HepG2 (cell line): ENCODE data around the gene RMI2. TPM values are rescaled to one million over a fixed set of nuclear protein-coding genes. Genes with fewer than 3 reads are reported as not detected.

ENCODE experiments used
- ATF7 ChIP-seq, 2 experiments: fragments of 450-650 bp in 1 of 2; sonication (generic) in 1 of 2; formaldehyde crosslinking in 1 of 2; IDR thresholded peaks; 2 replicates each; pipeline versions ENCODE4 v1.4.0 to v1.6.1; 2016 to 2020; ENCODE audit warnings: antibody characterized with exemption in 1 of 2, mild to moderate bottlenecking in 1 of 2, missing genetic modification reagents in 1 of 2
- CBX2 ChIP-seq, 2 experiments: fragments of 200-600 bp in 1 of 2; sonication (generic); formaldehyde crosslinking in 1 of 2; IDR thresholded peaks; 2 replicates each; pipeline versions ENCODE4 v1.7.0 to v1.8.1; 2018 to 2022; ENCODE audit warnings: low read depth in 2 of 2, low read length in 1 of 2, mild to moderate bottlenecking in 1 of 2, missing genetic modification reagents in 1 of 2
- ERF ChIP-seq: IDR thresholded peaks from 2 replicates; pipeline ENCODE4 v1.6.1; 2018; ENCODE audit warnings: missing biosample characterization, missing genetic modification reagents
- FOXA1 ChIP-seq, 2 experiments: fragments of 450-650 bp in 1 of 2; sonication (generic) in 1 of 2; formaldehyde crosslinking in 1 of 2; IDR thresholded peaks; 2 replicates each; pipeline versions ENCODE4 v1.4.0 to v1.6.1; 2016 to 2020; ENCODE audit warnings: missing genetic modification reagents in 1 of 2
- HDAC1 ChIP-seq: sonication (generic); formaldehyde crosslinking; IDR thresholded peaks from 2 replicates; pipeline ENCODE4 v1.5.1; 2020; ENCODE audit warnings: mild to moderate bottlenecking, missing genetic modification reagents
- HNRNPUL1 ChIP-seq: fragments of 200-400 bp; formaldehyde crosslinking; IDR thresholded peaks from 2 replicates; pipeline ENCODE4 v1.6.1; 2017; ENCODE audit warnings: low read depth, mild to moderate bottlenecking, low read length, moderate library complexity
- MBNL3 ChIP-seq: fragments of 250-450 bp; sonication (Bioruptor Pico); conservative IDR thresholded peaks from 2 replicates; pipeline ENCODE4 v1.8.0; 2022; ENCODE audit warnings: mild to moderate bottlenecking, inconsistent platforms
- PHF5A ChIP-seq: IDR thresholded peaks from one replicate; pipeline ENCODE4 v1.6.1; 2018; ENCODE audit warnings: low read depth, missing genetic modification reagents; ENCODE audit not compliant: unreplicated experiment
- SIX4 ChIP-seq: sonication (generic); formaldehyde crosslinking; IDR thresholded peaks from 2 replicates; pipeline ENCODE4 v1.4.0; 2020; ENCODE audit warnings: missing genetic modification reagents
- SP2 ChIP-seq: sonication (generic); formaldehyde crosslinking; IDR thresholded peaks from 2 replicates; pipeline ENCODE4 v1.5.1; 2020; ENCODE audit warnings: mild to moderate bottlenecking, missing genetic modification reagents
- STAG1 ChIP-seq: sonication (generic); formaldehyde crosslinking; IDR thresholded peaks from 2 replicates; pipeline ENCODE4 v1.4.0; 2020; ENCODE audit warnings: missing genetic modification reagents
- TCF12 ChIP-seq, 2 experiments: fragments of 450-650 bp in 1 of 2; sonication (generic) in 1 of 2; formaldehyde crosslinking in 1 of 2; IDR thresholded peaks; 2 replicates each; pipeline versions ENCODE4 v1.6.1 to v1.8.0; 2017 to 2022; ENCODE audit warnings: antibody characterized with exemption in 1 of 2, mild to moderate bottlenecking in 1 of 2, missing genetic modification reagents in 1 of 2, moderate library complexity in 1 of 2
- ZBTB1 ChIP-seq: sonication (generic); formaldehyde crosslinking; IDR thresholded peaks from 2 replicates; pipeline ENCODE4 v1.4.0; 2020; ENCODE audit warnings: missing genetic modification reagents, borderline replicate concordance
- ZNF30 ChIP-seq: sonication (generic); formaldehyde crosslinking; IDR thresholded peaks from 2 replicates; pipeline ENCODE4 v1.5.0; 2020; ENCODE audit warnings: mild to moderate bottlenecking, missing genetic modification reagents
- ZNF569 ChIP-seq: sonication (generic); formaldehyde crosslinking; IDR thresholded peaks from 2 replicates; pipeline ENCODE4 v1.5.0; 2020; ENCODE audit warnings: mild to moderate bottlenecking, missing genetic modification reagents, moderate library complexity, borderline replicate concordance
- ZNF589 ChIP-seq: sonication (generic); formaldehyde crosslinking; conservative IDR thresholded peaks from 2 replicates; pipeline ENCODE4 v1.8.0; 2022; ENCODE audit warnings: mild to moderate bottlenecking, moderate library complexity, missing genetic modification reagents
- ZNF83 ChIP-seq: sonication (generic); formaldehyde crosslinking; IDR thresholded peaks from 2 replicates; pipeline ENCODE4 v1.4.0; 2020; ENCODE audit warnings: missing genetic modification reagents, mild to moderate bottlenecking, borderline replicate concordance
- ZSCAN12 ChIP-seq: sonication (generic); formaldehyde crosslinking; IDR thresholded peaks from 2 replicates; pipeline ENCODE4 v1.9.0; 2021; ENCODE audit warnings: mild to moderate bottlenecking, missing genetic modification reagents
- polyA plus RNA-seq, 8 experiments: library from polyadenylated mRNA; depleted of rRNA in 3 of 8; stranded (reverse) in 7 of 8; unstranded in 1 of 8; fragments of >200 nt; fragmentation: Illumina TruSeq in 4 of 8; extraction: Trizol in 4 of 8; gene quantifications; 2 replicates each; pipeline versions ENCODE4 v1.2.1 to v1.2.3, GENCODE V29; 2011 to 2016; ENCODE audit warnings: low read depth in 4 of 8, missing spikeins in 1 of 8, mixed read lengths in 1 of 8; ENCODE audit not compliant: insufficient read depth in 1 of 8
- total RNA-seq, 5 experiments: library from RNA; depleted of rRNA; stranded (reverse); fragments of >200 nt; fragmentation: Illumina TruSeq; extraction: Trizol; gene quantifications; 2 replicates each; pipeline ENCODE4 v1.2.3, GENCODE V29; 2016; ENCODE audit warnings: low read depth in 1 of 5
- TF ChIP-seq, protein P1 (sequence below): sonication (generic); formaldehyde crosslinking; IDR thresholded peaks from 2 replicates; pipeline ENCODE4 v1.5.0; 2020; ENCODE audit warnings: mild to moderate bottlenecking, missing genetic modification reagents
- TF ChIP-seq, protein P2 (sequence below): sonication (generic); formaldehyde crosslinking; IDR thresholded peaks from 2 replicates; pipeline ENCODE4 v1.4.0; 2020; ENCODE audit warnings: missing genetic modification reagents, borderline replicate concordance
- TF ChIP-seq, protein P3 (sequence below): sonication (generic); formaldehyde crosslinking; IDR thresholded peaks from 2 replicates; pipeline ENCODE4 v1.4.0; 2020; ENCODE audit warnings: mild to moderate bottlenecking, missing genetic modification reagents

The RMI2 gene
- total and polyA plus RNA-seq, 2 of the 13 experiments (the other 11 are each of a cell fraction or from before 2014, with no cell fraction given) = 24.5 to 55.7 TPM

DNA sequence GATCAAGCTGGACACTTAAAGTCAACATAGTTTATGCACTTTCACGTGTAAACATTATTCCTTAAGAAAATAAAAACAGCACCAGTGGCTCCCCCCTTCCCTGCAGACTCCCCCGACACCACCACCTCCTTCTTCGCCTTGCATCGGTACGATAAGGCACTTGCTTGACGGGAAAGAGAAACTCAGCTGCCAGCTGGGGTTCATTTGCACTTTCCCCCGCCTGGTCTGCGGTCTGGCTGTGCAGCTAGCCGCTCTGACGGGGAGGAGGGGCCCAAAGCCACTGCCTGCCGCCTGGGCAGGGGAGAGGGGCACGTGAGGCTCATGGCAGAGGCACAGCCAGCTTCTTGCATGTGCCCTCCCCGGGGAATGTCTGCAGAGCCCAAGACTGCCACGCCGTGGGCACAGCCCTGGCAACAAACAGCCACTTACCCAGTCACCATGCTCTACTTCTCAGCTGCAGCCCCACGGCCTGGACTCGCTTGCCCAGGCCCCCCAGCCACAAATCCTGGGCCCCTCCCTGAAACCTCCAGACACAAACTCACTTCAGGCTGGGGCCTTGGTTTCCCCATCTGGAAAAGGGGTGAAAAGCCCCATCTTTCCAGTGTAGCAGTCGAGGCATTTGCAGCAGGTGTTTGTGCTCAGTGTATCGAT lies 47.6 kb upstream of the RMI2 start (continued):
- peak; percentile 71; the same call in 1 of the 2 replicates for TF ChIP-seq ZNF83
- TF ChIP-seq, protein P1, sequence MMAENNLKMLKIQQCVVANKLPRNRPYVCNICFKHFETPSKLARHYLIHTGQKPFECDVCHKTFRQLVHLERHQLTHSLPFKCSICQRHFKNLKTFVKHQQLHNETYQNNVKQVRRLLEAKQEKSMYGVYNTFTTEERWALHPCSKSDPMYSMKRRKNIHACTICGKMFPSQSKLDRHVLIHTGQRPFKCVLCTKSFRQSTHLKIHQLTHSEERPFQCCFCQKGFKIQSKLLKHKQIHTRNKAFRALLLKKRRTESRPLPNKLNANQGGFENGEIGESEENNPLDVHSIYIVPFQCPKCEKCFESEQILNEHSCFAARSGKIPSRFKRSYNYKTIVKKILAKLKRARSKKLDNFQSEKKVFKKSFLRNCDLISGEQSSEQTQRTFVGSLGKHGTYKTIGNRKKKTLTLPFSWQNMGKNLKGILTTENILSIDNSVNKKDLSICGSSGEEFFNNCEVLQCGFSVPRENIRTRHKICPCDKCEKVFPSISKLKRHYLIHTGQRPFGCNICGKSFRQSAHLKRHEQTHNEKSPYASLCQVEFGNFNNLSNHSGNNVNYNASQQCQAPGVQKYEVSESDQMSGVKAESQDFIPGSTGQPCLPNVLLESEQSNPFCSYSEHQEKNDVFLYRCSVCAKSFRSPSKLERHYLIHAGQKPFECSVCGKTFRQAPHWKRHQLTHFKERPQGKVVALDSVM (CRISPR knock-in tag) = no peak
- TF ChIP-seq TCF12 (IDR thresholded peaks at IDR 0.05) = no peak
- TF ChIP-seq TCF12 (CRISPR knock-in tag; IDR thresholded peaks at IDR 0.05) = peak; percentile 58; the same call in 1 of the 2 replicates
- TF ChIP-seq CBX2 (IDR thresholded peaks at IDR 0.05; ENCODE audit: low read depth, low read length) = no peak
- TF ChIP-seq CBX2 (CRISPR knock-in tag; IDR thresholded peaks at IDR 0.05; ENCODE audit: low read depth) = no peak
- TF ChIP-seq, protein P2, sequence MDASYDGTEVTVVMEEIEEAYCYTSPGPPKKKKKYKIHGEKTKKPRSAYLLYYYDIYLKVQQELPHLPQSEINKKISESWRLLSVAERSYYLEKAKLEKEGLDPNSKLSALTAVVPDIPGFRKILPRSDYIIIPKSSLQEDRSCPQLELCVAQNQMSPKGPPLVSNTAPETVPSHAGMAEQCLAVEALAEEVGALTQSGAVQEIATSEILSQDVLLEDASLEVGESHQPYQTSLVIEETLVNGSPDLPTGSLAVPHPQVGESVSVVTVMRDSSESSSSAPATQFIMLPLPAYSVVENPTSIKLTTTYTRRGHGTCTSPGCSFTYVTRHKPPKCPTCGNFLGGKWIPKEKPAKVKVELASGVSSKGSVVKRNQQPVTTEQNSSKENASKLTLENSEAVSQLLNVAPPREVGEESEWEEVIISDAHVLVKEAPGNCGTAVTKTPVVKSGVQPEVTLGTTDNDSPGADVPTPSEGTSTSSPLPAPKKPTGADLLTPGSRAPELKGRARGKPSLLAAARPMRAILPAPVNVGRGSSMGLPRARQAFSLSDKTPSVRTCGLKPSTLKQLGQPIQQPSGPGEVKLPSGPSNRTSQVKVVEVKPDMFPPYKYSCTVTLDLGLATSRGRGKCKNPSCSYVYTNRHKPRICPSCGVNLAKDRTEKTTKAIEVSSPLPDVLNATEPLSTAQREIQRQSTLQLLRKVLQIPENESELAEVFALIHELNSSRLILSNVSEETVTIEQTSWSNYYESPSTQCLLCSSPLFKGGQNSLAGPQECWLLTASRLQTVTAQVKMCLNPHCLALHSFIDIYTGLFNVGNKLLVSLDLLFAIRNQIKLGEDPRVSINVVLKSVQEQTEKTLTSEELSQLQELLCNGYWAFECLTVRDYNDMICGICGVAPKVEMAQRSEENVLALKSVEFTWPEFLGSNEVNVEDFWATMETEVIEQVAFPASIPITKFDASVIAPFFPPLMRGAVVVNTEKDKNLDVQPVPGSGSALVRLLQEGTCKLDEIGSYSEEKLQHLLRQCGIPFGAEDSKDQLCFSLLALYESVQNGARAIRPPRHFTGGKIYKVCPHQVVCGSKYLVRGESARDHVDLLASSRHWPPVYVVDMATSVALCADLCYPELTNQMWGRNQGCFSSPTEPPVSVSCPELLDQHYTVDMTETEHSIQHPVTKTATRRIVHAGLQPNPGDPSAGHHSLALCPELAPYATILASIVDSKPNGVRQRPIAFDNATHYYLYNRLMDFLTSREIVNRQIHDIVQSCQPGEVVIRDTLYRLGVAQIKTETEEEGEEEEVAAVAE = no peak
- no peak for TF ChIP-seq ATF7 (IDR thresholded peaks at IDR 0.05)
- no peak for TF ChIP-seq ATF7 (CRISPR knock-in tag; IDR thresholded peaks at IDR 0.05)
- peak; percentile 44 for TF ChIP-seq STAG1 (CRISPR knock-in tag)
- no peak for TF ChIP-seq SP2 (CRISPR knock-in tag)
- no peak for TF ChIP-seq HNRNPUL1
- no peak for TF ChIP-seq ZNF30 (CRISPR knock-in tag)
- TF ChIP-seq ZNF569 (CRISPR knock-in tag) = no peak
- TF ChIP-seq PHF5A (CRISPR knock-in tag) = peak; percentile 3
- TF ChIP-seq, protein P3, sequence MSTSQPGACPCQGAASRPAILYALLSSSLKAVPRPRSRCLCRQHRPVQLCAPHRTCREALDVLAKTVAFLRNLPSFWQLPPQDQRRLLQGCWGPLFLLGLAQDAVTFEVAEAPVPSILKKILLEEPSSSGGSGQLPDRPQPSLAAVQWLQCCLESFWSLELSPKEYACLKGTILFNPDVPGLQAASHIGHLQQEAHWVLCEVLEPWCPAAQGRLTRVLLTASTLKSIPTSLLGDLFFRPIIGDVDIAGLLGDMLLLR (CRISPR knock-in tag) = no peak
- TF ChIP-seq MBNL3 = no peak
- peak; percentile 97 for TF ChIP-seq ZNF589 (CRISPR knock-in tag)
- peak; percentile 89 for TF ChIP-seq HDAC1
- 0 out of 2 replicates have a peak, but pooled peaks have one; percentile 21 for TF ChIP-seq ERF
- no peak for TF ChIP-seq ZSCAN12 (CRISPR knock-in tag)
- TF ChIP-seq ZBTB1 (CRISPR knock-in tag) = no peak
- TF ChIP-seq SIX4 (CRISPR knock-in tag) = 0 out of 2 replicates have a peak, but pooled peaks have one; percentile 13
- no peak for TF ChIP-seq FOXA1 (IDR thresholded peaks at IDR 0.05)
- no peak for TF ChIP-seq FOXA1 (CRISPR knock-in tag; IDR thresholded peaks at IDR 0.05)
